ENCODE data around the gene GABBR2.

Gene GABBR2

DNA sequence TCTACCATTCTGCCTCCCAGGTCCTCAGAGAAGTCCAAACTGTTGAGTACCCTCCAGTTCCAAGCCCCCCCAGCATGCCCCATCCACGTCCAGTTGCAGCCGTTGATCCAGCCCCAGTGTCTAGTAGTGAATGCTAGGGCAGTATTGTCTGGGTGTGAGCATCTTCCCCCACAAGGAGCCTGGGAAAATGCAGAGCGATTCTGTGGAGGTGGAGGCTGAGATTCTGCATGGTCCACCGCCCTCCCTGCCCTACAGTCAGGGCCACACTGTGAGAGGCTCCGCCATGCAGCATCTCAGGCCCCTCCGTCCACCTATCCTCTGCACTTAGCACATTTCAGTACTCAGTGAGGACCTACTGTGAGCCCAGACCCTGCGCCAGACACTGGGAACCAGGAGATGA is 135.9 kb downstream of the GABBR2 start:
- no peak overlapping the region for H3K4me3 ChIP-seq (ENCODE audit: low read depth, low read length)
- no peak for DNase-seq (ENCODE audit: low read depth)
- TF ChIP-seq, protein P1, sequence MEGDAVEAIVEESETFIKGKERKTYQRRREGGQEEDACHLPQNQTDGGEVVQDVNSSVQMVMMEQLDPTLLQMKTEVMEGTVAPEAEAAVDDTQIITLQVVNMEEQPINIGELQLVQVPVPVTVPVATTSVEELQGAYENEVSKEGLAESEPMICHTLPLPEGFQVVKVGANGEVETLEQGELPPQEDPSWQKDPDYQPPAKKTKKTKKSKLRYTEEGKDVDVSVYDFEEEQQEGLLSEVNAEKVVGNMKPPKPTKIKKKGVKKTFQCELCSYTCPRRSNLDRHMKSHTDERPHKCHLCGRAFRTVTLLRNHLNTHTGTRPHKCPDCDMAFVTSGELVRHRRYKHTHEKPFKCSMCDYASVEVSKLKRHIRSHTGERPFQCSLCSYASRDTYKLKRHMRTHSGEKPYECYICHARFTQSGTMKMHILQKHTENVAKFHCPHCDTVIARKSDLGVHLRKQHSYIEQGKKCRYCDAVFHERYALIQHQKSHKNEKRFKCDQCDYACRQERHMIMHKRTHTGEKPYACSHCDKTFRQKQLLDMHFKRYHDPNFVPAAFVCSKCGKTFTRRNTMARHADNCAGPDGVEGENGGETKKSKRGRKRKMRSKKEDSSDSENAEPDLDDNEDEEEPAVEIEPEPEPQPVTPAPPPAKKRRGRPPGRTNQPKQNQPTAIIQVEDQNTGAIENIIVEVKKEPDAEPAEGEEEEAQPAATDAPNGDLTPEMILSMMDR (conservative IDR thresholded peaks at IDR 0.05; ENCODE audit: low read depth, low read length) = no peak

GRCh38 chr9:98572054-98572627 is 136.6 kb downstream of the GABBR2 start:
- H3K4me3 ChIP-seq (ENCODE audit: low read depth, low read length) = no peak overlapping the region
- TF ChIP-seq, protein P1 (conservative IDR thresholded peaks at IDR 0.05; ENCODE audit: low read depth, low read length) = no peak
- DNase-seq (ENCODE audit: low read depth) = peak; percentile 14

GRCh38 chr9:98571643-98572042 is 137.1 kb downstream of the GABBR2 start:
- TF ChIP-seq, protein P1 (conservative IDR thresholded peaks at IDR 0.05; ENCODE audit: low read depth, low read length) = no peak
- no peak overlapping the region for H3K4me3 ChIP-seq (ENCODE audit: low read depth, low read length)
- DNase-seq (ENCODE audit: low read depth) = no peak

GRCh38 chr9:98570663-98571440 is 137.9 kb downstream of the GABBR2 start:
- TF ChIP-seq, protein P1 (conservative IDR thresholded peaks at IDR 0.05; ENCODE audit: low read depth, low read length) = no peak
- no peak for DNase-seq (ENCODE audit: low read depth)
- H3K4me3 ChIP-seq (ENCODE audit: low read depth, low read length) = no peak overlapping the region

DNA sequence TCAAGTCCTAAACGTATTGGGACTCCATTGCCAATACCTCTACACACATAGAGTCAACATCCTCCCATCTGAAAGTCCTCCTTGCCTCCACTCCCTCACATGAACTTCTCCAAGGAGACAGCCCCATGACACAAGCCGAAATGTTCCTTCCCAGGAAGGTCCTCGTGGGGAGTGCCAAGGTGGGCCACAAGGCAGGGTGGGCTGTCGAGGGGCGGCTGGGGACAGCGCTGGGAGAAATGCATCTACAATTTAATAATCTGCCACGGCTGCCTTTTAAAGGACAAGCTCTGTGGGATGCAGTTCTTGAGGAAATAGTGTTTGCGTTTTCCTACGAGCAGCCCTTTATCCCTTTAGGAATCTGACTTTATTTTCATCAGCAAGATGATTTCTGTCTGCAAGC is 138.7 kb downstream of the GABBR2 start:
- TF ChIP-seq, protein P1 (conservative IDR thresholded peaks at IDR 0.05; ENCODE audit: low read depth, low read length) = no peak
- DNase-seq (ENCODE audit: low read depth) = no peak
- no peak overlapping the region for H3K4me3 ChIP-seq (ENCODE audit: low read depth, low read length)

DNA sequence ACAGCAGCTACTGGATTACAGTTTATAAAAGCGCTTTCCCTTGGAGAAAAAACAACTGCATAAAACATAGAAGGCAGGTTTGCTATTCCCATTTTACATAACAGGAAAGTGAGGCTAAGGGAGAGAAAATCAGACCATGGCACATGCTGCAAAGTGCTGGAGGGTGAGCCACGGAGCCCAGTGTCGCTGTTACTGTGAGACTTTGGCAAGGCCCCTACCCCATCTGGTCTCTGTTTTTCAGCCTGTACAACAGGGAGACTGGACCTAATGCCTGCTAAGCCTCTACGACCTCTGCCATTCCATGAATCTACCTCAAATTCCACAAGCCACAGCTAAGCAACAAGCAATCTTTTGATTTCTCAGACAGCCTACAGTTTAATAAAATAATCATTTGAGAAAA is 139.2 kb downstream of the GABBR2 start:
- no peak for DNase-seq (ENCODE audit: low read depth)
- TF ChIP-seq, protein P1 (conservative IDR thresholded peaks at IDR 0.05; ENCODE audit: low read depth, low read length) = no peak
- no peak overlapping the region for H3K4me3 ChIP-seq (ENCODE audit: low read depth, low read length)
